Measurements from ENCODE around the gene DLL1.

DNA sequence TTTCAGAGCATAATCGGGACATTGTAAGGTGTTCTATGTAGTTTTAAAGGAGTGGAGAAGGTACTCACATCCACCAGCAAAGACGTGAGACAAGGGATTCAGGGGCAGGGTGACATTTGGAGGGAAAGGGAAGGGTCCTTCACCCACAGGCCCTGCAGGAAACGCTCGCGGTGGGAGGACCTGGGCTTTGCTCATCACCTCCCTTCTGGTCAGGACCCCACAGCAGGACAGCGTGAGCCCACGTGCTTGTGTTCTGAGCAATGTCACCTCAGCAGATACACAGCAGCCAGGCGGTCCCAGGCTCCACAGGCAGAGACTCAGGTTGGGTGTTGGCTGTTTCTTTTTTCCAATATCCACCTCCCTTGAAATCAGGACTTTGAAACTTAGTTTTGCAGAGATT is 27.5 kb downstream of the DLL1 start:
- TF ChIP-seq POLR2A (IDR thresholded peaks at IDR 0.05; ENCODE audit: low read depth, low read length) (no peak), POLR2AphosphoS5 (IDR thresholded peaks at IDR 0.05; ENCODE audit: low read depth, low read length) (no peak), TAF1 (IDR thresholded peaks at IDR 0.05; ENCODE audit: low read depth, low read length) (no peak)
